NCI-H1417 (cell line): Measurements from ENCODE around the gene NOTUM.
A peak's percentile ranks its signal among the peaks of the same experiment; 100 is the strongest.
"Not testable (repeated sequence)": the region's sequence is repeated elsewhere in the genome, so short reads cannot be mapped to it uniquely, and the experiment has no call there.

Experiments
- DNase-seq, 3 experiments: peaks; one replicate each; lab custom pipeline; 2025; lab: John Stamatoyannopoulos, UW

Gene NOTUM

GRCh38 chr17:81923302-81924260, 37.4 kb downstream of the NOTUM start:
- no peak for DNase-seq

GRCh38 chr17:81922566-81923301, 38.3 kb downstream of the NOTUM start:
- no peak for DNase-seq

GRCh38 chr17:81921996-81922565, 38.9 kb downstream of the NOTUM start:
- no peak for DNase-seq

GRCh38 chr17:81921537-81921862, 39.5 kb downstream of the NOTUM start:
- DNase-seq: no peak

- DNase-seq: no peak
Measured at GRCh38 chr17:81920612-81921536, 40.1 kb downstream of the NOTUM start.

GRCh38 chr17:81918832-81919545, 42.0 kb downstream of the NOTUM start:
- DNase-seq: no peak

- DNase-seq: not testable (repeated sequence)
Measured at GRCh38 chr17:81918333-81918669, 42.7 kb downstream of the NOTUM start.

GRCh38 chr17:81917565-81918332, 43.2 kb downstream of the NOTUM start, which contains the start of gene SIRT7:
Gene SIRT7 (minus strand): TSS chr17:81918176. CDS start chr17:81918131, 45 bp downstream.
- DNase-seq: peak; percentile 84 to 88 (median 87)

- no peak for DNase-seq
Measured at GRCh38 chr17:81916234-81917001, 44.6 kb downstream of the NOTUM start.

- DNase-seq: no peak
Measured at GRCh38 chr17:81915331-81915730, 45.7 kb downstream of the NOTUM start.

GRCh38 chr17:81914103-81914850, 46.7 kb downstream of the NOTUM start:
- no peak for DNase-seq

- no peak for DNase-seq
Measured at GRCh38 chr17:81913394-81914102, 47.4 kb downstream of the NOTUM start.

- DNase-seq: no peak
Measured at GRCh38 chr17:81912441-81913309, 48.3 kb downstream of the NOTUM start.

- no peak for DNase-seq
Measured at GRCh38 chr17:81911969-81912368, 49.0 kb downstream of the NOTUM start.

- peak; percentile 79 to 91 (median 91) for DNase-seq
Measured at GRCh38 chr17:81911277-81911961, 49.6 kb downstream of the NOTUM start, which contains the start of gene PCYT2. Gene PCYT2 (minus strand): TSS chr17:81911399. CDS start chr17:81911355, 44 bp downstream.

GRCh38 chr17:81910840-81911276, 50.1 kb downstream of the NOTUM start:
- peak in 2 of 3 experiments; percentile 57 to 59 for DNase-seq
